ENCODE data around the gene AGAP2. TPM values are rescaled to one million over a fixed set of nuclear protein-coding genes. Genes with fewer than 3 reads are reported as not detected.
"Not testable (repeated sequence)": the region's sequence is repeated elsewhere in the genome, so short reads cannot be mapped to it uniquely, and the experiment has no call there.

The AGAP2 gene
- 8.6 TPM for polyA plus RNA-seq (ENCODE audit: insufficient read length)

DNA sequence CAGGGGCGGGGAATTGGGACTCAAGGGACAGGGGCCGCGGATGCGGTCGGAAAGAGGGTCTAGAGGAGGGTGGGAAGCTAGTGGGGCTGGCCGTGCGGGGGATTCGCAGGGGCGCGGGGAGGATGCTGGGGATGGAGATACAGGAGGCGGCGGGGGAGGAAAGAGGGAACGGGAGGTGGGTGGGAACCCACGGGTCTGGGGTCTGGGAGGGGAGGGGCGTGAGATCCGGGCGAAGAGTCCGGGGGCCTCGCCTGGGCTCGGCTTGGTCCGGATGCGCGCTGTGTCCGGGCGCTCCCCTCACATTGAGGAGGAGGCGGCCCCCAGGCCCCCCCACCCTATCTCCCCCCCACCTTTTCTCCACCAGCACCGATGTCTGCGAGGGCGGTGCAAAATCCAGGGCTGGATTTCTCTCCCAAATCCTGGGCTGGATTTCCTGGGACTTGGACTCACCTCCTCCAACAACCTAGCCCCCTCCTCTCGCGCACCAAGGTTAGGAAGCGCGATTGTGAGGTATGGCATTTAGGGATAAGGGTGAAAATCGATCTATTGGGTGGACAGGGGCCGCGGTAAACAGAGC is at the start of gene AGAP2:
AGAP2 (minus strand) TSS at position 82 of the 577 bp plus-strand sequence. CDS start 496 bp downstream, outside the sequence.
- DNase-seq: no peak

- no peak for DNase-seq
Measured at GRCh38 chr12:57783861-57784260, 45.3 kb upstream of the AGAP2 start.

DNA sequence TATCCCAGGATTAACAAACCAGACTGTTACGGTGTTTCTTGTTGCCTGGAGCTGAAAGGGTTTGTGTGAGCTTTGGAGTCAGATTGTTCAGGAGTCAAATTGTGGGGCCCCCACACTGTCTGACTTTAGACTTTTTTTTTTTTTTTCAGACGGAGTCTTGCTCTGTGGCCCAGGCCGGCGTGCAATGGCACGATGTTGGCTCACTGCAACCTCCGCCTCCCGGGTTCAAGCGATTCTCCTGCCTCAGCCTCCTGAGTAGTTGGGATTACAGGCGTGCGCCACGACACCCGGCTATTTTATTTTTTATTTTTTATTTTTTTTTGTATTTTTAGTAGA is 44.9 kb upstream of the AGAP2 start:
- DNase-seq: no peak

DNA sequence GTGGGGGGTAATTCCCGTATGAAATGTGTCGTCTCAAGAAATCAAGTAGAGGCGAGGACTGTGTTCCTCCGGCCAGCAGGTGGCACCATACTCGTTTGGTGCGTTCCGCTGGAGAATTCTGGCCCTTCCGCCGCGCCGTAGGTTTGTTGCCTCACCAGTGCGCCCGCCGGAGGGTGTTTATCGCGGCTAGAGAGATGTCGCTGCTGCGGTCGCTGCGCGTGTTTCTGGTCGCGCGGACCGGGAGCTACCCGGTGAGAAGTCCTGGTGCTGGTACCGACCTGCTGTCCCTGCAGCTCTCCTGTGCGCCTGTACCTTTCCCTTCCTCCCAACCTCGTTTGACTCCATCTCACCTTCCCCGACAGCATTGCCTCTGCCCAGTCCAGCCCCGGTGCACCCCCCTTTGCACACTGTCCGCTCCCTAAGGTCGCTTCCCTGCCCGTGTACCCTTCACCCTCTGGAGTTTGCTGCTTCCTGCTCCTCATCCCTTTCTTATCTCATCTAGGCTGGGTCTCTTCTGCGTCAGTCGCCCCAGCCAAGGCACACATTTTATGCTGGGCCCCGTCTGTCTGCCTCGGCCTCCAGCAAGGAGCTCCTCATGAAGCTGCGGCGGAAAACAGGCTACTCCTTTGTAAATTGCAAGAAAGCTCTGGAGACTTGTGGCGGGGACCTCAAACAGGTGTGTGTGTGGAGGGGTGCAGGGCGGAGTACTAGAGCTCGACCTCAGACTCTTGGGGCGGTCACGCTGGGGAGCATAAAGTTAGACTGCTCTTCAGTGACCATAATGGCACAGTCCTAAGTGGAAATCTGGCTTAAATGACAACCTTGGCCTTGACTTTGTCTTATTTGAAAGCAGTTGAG is 44.3 kb upstream of the AGAP2 start, which contains the start of gene TSFM:
TSFM (plus strand) TSS at position 180 of the 858 bp plus-strand sequence; CDS start at position 195, 15 bp downstream.
- peak; percentile 95 for DNase-seq

DNA sequence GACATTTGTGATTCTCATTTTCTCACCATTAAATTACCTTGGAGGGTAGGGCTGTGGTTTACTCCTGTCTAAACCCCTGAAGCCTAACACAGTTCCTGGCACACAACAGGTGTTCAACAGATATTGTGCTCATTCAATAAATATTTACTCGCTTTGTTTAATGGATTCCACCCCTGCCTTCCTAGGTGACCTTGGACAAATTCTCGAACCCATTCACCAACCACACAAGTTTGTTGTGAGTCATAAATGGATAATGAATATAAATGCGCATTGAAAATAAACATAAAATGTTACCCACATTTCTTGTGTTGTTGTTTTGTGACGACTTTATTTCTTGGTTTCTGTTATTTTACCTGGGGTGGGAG is 43.7 kb upstream of the AGAP2 start:
- DNase-seq: no peak

DNA sequence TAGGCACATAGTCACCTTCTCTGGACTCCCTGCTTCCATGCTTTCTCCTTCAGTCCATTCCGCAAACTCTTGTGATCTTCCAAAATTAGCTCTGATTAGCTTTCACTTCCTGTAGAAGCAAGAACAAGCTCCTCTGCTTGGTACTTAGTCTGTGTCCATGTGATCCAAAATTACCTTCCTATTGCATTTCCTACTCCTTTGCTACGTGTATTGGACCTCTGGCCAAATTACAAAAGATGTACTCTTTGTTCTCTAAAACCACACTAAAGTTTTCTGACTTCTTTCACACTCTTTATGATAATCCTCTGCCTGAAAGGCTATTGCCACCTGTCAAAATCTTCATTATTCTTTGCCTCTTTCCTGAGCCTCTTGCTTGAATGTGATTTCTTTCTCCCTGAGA is 43.3 kb upstream of the AGAP2 start:
- DNase-seq: no peak

GRCh38 chr12:57781244-57781643 is 42.7 kb upstream of the AGAP2 start:
- DNase-seq: no peak

DNA sequence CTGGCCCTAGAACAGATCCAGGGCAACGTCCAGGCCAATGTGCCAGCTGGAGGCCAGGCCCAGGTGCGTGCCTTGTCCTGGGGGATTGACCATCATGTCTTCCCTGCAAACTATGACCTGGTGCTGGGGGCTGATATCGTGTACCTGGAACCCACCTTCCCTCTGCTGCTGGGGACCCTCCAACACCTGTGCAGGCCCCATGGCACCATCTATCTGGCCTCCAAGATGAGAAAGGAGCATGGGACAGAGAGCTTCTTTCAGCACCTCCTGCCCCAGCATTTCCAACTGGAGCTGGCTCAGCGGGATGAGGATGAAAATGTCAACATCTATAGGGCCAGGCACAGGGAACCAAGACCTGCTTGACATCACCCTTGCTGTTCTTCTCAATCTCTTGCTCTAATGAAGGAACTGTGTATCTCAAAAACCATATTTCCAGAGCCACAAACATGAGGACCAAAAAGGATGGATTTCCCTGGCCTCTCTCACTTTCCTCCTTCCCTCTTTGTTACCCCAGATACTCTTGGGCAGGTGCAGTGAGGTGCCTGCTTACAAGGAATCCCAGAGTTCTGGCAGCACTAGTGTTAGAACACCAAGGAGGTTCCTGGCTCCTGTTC is 41.8 kb upstream of the AGAP2 start:
- DNase-seq: no peak

DNA sequence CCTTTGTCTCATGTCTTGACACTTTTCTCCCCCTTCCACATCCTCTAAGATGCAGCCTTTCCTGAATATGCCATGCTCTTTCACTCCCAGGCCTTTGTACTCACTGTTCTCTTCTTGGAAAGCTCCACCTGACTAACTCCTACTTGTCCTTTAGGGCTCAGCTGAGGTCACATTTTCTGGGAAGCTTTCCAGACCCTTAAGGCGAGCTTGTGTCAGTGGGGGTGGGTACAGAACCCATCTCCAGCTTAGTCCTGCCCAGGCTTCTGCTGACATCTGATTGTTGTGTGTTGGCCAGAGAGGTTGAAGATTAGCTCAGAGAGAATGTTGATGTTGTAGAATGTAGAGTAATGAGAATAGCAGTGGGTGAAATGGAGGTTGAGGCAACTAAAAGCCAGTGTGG is 41.2 kb upstream of the AGAP2 start:
- no peak for DNase-seq

DNA sequence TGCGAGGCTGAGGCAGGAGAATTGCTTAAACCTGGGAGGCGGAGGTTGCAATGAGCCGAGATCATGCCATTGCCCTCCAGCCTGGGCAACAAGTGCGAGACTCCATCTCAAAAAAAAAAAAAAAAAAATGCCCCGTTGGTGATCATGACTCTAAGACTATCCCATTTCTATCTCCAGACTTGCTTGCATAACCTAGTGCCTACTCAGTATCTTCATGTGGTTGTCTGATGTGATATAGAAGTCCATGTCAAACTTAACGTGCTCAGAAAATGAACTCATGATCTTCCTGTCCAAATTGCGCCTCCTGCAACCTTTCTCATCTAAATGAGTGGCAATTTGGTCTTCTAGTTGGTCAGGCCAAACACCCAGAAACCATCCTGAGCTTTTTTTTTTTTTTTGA is 39.4 kb upstream of the AGAP2 start:
- no peak for DNase-seq

DNA sequence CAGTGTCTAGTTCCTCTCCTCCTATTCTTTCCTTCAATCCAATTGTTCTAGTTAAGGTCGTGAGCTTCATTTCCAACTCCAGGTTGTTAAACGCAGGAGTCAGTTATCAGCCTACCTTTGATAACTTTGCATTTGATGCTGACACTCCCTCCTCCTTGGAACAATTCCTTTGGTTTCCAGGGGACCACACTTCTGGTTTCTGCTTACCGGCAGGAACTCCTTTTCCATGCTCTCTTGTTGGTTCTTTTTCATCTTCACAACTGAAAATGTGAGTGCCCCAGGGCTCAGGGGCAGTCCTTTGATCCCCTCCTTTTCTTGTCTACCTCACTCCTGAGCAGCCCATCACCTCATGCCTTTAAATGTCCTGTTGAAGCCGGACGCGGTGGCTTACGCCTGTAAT is 38.8 kb upstream of the AGAP2 start:
- DNase-seq: no peak

GRCh38 chr12:57776247-57776587 is 37.7 kb upstream of the AGAP2 start:
- no peak for DNase-seq

GRCh38 chr12:57775563-57776246 is 37.2 kb upstream of the AGAP2 start:
- no peak for DNase-seq

DNA sequence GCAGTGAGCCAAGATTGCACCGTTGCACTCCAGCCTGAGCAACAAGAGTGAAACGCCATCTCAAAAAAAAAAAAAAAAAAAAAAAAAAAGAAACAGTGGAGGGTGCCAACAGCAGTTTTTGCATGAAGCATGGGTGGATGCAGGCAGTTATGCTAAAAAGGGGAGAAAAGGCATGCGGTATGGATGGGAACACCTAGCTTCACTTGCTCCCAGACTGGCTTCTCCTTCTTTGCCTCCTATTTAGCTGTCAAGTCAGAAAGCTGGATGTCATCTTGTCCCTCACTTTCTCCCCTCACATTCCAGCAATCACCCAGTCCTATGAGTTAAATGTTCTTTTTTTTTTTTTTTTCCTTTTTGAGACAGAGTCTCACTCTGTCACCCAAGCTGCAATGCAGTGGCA is 36.5 kb upstream of the AGAP2 start:
- DNase-seq: no peak

DNA sequence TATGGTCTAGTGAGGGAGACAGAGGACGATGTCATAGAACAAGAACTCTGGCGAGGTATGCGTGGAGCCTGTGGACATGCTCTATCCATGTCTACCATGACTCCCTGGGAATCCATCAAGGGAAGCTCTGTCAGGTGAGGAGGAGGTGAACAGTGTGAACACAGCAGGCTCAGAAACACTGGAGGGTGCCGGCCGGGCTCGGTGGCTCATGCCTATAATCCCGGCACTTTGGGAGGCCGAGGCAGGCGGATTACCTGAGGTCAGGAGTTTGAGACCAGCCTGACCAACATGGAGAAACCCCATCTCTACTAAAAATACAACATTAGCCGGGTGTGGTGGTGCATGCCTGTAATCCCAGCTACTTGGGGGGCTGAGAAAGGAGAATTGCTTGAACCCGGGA is 36.1 kb upstream of the AGAP2 start:
- DNase-seq: not testable (repeated sequence)

DNA sequence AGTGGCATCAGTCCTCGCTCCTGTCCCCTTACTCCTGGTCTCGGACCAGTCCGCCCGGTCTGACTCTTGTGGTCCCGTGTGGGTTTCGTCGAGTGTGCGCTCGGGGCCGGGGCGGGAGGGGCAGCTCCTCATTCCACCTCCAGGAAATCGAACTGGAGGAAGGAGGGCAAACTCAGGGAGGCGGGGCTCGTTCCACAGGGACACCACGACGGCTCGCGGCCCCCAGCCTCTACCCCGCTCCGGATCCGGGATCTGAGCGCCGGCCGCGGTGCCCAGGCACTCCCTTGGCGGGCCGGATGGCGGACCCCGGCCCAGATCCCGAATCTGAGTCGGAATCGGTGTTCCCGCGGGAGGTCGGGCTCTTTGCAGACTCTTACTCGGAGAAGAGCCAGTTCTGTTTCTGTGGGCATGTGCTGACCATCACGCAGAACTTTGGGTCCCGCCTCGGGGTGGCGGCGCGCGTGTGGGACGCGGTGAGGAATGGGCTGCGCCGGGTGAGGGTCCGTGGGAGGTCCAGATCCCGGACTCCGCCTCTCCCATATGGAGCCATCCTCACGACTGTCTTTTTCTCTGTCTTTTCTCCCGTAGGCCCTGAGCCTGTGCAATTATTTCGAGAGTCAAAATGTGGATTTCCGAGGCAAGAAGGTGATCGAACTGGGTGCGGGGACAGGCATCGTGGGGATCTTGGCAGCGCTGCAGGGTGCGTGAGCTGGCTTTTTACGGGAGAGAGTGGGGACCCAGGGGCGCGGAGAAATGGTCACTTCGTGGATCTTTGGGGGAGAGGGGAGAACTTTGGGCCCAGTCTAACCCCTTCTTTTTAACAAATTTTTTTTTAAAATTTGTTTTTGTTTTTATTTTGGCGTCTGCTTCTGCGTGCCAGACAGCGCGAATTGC is 34.1 kb upstream of the AGAP2 start, which contains the start of gene EEF1AKMT3:
EEF1AKMT3 (plus strand) TSS at position 186 of the 894 bp plus-strand sequence; CDS start at position 297, 111 bp downstream.
- DNase-seq: peak; percentile 68

GRCh38 chr12:57771873-57772428 is 33.4 kb upstream of the AGAP2 start, which contains the start of gene METTL1:
Gene METTL1 (minus strand): TSS chr12:57772105. CDS start chr12:57772083, 22 bp downstream.
- peak; percentile 98 for DNase-seq

DNA sequence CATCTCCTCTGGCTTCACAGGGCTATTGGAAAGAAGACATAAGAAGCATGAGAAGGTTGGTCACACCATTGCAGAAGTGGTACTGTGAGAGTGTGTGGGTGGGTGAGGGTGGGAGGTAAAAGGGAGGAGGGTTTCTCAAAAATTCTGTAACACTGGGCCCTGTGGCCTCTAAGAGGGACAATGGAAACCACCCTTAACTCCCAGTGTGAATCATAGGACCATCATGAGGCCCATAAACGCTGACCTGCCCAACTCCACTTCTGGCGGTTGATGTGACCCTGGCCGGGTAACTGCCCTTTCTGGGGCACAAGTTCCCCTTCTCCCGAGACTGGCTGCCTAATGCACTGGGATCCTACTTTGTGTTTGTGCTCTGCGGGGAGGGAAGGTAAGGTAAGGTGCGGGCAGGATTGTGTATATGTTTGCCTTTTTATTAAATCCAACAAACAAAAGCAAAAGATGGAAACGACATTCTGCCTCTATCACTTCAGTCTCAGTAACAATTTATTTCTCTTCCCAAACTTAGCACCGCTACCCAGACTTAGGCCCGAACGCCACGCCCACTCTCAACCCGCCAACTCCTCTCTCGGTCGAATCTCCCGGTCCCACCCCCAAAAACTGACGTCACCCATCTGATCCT is 32.8 kb upstream of the AGAP2 start:
- peak; percentile 96 for DNase-seq

GRCh38 chr12:57770734-57771133 is 32.2 kb upstream of the AGAP2 start:
- DNase-seq: no peak

DNA sequence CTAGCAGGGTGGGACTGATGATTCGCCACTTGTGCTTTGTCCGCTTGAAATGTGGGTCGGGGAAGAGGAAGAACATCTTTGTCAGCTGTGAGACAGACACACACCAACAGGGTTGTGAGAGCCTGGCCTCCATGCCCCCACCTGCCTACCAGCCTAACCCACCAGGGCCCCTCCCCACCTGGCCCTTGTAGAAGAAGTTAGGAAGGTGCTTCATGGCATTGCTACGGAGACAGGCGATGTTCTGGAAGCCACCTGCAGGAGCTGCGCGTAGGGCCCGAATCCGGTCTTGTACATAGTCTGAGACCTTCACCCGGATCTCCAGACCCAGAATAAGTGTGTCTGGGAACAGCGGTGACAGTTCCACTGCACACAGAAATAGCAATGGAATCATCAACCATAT is 31.1 kb upstream of the AGAP2 start:
- no peak for DNase-seq

DNA sequence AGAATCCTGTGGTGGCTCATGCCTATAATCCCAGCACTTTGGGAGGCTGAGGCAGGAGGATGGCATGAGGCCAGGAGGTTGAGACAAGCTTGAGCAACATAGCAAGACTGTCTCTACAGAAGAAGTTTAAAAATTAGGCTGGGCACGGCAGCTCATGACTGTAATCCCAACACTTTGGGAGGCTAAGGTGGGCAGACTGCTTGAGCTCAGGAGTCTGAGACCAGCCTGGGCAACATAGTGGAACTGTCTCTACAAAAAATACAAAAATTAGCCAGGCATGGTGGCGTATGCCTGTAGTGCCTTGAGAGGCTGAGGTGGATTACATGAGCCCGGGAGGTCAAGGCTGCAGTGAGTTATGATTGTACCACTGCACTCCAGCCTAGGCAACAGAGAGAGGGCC is 29.3 kb upstream of the AGAP2 start:
- no peak for DNase-seq

Data from hindlimb muscle (tissue), 1 donor.